Erythroblast (primary cell): ENCODE data around the gene PTPRT.

Source experiments
- DNase-seq, 2 experiments: peaks; one replicate each; lab custom pipeline; 2025; lab: John Stamatoyannopoulos, UW
- GATA1 ChIP-seq: IDR thresholded peaks from 2 replicates; pipeline ENCODE4 v1.6.1; 2011; ENCODE audit warnings: low read depth, mild to moderate bottlenecking, control low read depth, low read length, moderate library complexity
- POLR2A ChIP-seq: IDR thresholded peaks from 2 replicates; pipeline ENCODE4 v1.6.1; 2011; ENCODE audit warnings: mild to moderate bottlenecking, low read length

The PTPRT gene

DNA sequence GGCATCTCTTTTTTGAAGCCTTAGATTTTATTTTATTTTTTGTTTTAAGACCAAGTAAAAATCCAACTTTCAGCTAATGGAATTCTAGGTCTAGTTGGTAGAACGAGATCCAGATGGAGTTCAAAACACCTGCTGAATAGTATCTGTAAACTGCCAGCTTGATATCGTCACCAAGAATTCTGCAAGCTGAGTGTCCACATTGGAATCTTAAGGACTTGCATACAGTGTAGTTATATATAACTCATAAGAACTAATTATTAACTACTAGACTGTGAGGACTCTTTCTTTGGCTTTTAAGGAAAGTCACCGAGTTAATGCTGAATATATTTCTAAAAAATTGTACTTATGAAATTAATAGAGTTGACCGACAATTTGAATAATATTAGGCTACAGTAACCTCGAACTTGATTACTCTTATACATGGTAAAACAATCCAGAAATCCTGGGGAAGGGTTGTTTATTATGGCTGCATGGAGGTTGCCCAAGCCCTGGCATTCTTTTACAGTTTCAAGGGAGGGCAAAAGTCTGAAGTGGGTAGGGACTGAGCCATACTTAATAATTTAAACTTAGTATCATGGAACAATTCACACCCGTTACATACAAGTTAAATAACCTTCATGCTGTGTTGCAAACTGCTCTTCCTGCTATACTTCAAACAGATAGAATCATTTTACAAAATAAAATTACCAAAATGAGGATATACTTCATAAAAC lies 553.9 kb downstream of the PTPRT start:
- no peak for TF ChIP-seq POLR2A
- TF ChIP-seq GATA1: no peak

DNA sequence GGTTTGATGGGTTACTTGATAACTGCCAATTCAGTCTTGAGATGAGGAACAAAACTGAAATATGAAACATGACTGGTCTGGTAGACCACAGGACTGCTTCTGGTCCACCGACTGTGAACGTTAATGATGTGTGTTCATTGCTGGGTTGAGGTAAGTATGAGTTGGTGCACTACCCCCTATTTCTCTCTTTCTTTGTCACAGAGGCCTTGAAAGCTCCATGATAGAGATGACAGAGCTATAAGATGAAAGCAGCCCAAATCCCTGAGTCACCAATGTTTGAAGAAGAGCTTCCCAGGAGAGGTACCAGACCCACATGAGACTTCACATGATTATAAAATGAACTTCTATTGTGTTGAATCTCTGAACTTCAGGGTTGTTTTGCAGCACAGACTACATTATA lies 555.5 kb downstream of the PTPRT start:
- no peak for TF ChIP-seq POLR2A
- TF ChIP-seq GATA1: no peak
- no peak for DNase-seq

More for the DNA sequence above, 553.9 kb downstream of the PTPRT start:
- no peak for DNase-seq

DNA sequence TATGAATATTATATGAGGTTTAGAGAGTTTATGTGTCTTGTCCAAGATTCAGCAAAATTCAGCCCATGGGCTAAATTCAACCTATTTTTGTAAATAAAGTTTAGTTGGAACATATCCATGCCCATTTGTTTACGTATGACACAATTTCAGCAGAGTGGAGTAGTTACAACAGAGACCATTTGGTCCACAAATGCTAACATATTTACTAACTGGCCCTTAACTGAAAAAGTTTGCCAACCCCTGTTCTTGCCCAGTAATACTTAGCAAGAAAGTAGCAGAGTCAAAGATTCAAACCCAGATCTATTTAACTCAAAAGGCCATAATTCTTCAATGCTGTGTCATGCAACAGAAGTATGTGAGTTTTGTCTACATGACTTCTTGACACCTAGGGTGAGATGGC lies 561.0 kb downstream of the PTPRT start:
- no peak for TF ChIP-seq POLR2A
- no peak for TF ChIP-seq GATA1
- DNase-seq: no peak

DNA sequence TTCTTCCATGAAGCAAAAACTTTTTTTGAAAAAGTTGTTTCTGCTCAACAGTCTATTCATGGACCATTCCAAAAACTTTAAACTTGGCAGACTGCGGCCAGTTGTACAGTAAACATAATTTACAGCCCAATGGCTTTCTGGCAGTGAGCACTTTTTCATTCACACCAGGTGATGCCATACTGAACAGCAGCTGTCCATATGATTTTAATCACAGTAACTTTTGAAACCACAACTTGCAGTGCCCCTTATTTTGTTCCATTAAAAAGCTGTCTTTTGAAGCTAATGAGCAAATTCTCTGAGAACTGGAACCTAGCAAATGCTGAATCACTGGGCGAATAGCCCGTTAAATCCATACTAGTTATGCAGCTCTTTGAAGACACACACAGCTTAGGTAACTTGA lies 576.6 kb downstream of the PTPRT start:
- no peak for DNase-seq

DNA sequence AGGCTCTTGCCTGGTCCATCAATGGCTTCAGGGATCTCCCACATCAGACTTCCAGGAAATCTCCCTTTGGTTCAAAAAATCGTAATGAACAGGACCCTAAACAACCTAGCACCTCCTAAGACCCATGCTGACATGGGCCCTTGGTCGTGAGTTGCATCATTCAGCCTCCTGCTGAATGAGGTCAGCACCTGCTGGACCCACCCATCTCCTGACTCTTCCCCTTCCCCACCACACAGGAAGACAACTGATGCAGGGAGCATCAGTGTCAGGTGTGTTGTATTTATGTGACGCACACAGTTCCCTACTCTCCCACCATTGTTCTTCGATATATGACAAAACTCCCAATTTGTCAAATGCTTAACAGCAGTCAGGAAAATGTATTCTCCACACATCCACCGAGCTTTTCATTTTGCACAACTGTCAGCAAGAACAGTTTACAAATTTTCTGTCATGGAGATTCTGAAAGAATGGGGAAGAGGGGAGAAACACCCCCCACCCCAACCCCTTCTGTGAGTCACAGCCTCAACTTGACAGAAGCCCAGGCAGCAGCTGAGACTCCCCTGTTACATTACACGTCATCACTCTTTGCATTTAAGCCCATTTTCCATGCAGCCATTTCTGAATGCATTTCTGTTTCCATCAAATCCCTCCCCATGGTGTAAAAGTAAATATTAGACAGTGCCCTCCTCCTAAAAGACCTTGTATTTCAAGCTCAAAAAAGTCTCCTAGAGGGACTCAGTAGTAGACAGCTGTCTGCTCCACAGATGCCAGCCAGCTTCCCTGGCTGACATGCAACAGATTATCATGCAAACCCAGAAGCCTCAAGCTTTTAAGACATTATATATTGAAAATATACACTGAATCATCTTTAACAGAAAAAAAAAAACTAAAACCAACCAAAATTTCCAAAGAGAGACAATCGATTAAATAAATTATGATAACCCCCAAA lies 577.5 kb downstream of the PTPRT start:
- no peak for DNase-seq
- TF ChIP-seq GATA1: no peak
- TF ChIP-seq POLR2A: no peak

More for the DNA sequence above, 576.6 kb downstream of the PTPRT start:
- TF ChIP-seq GATA1: no peak
- no peak for TF ChIP-seq POLR2A

DNA sequence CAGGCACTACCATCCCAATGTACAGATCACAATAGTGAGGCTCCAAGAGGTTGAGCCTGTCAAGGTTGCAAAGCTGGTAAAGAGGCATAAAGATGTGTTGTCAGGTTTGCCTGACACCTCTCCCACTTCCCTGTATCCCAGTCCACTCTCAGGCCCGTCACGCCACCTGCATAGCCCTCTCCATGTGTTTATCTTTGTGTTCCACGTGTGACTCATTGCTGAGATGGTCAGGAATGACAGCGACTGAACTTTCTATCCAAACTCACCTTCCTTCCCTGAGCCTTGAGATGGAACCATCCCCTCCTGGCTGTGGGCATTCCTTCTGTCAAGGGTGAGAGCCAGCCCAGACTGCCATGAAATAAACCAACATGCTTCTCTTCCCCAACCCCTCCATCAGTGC lies 578.3 kb downstream of the PTPRT start:
- no peak for TF ChIP-seq GATA1
- TF ChIP-seq POLR2A: no peak

DNA sequence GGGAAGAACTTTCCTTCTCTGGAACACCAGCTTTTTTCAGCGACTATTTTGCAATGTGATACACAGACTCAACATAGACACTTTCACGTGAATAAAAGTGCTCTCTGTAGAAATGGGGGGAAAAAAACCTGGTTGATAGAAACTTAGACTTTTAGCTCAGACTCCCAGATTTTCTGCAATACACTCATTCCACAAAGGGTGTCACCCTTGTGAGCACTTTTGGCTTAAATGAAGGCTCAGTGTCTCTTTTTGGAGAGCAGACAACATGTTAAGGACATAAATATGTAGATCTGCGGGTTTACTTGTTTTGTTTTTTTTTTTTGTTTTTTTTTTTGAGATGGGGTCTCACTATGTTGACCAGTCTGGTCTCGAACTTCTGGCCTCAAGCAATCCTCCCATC lies 579.6 kb downstream of the PTPRT start:
- no peak for DNase-seq
- TF ChIP-seq POLR2A (no peak), GATA1 (no peak)

More for the DNA sequence above, 578.3 kb downstream of the PTPRT start:
- no peak for DNase-seq

DNA sequence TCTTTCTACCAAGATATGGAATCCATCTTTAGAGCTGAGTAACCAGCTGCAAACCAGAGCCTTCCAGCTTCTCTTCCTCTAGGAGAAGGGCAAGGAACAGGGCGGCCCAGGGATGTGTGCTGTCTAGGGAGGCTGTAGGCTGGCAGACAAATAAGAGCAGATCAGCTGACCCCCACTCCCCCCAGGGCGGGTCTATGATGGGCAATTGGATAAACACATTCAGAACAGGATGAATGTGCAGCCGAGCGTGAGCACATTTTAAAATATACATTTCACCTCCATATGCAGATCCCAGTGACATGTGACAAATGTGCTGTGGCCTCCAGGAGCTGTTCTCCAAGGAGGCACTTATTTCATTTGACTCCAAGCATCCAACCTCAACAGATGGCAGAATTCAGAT lies 580.1 kb downstream of the PTPRT start:
- DNase-seq: no peak

DNA sequence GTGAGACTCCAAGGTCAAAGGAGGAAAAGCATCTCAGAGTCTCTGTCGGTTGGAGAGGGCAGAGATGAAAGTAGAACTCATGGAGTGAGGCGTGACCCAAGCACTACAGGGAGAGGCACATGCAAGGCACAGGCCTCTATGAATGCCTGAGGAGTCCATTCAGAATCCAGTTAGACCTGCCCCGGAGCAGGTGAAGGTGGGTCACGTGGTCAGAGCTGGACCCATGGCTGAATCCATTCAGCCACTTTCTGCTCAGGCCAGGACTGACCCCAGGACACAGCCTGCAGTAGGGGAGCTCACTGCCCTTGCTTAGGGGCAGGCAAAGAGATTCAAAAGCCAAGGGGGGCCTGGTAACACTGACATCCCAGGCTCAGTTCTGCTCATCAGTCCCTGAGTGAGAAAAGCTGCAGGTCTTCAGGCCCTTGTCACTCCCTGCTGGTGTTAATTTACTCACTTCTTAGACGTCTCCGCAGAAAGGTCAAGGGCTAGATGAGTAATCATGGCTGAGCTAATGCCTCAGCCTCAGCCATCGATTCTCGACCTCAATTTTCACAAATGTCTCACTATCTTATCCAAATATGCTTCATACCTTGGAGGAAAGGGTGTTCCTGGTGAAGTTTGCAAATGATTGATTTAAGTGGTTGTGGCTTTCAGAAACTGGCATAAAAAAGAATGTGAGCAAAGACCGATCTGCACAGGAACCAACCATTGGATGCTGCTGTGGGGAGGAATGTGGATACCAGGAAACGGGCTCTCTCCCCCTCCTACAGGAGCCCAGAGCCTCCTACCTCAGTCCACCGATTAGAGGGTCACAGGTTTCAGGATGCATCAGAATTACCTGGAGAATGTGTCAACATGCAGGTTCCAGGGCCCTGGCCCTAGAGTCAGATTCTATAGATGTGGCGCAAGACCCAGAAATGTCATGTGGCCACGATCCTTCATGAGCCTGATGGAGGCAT lies 584.4 kb downstream of the PTPRT start:
- no peak for TF ChIP-seq GATA1
- TF ChIP-seq POLR2A: no peak
- no peak for DNase-seq

More for the DNA sequence above, 580.1 kb downstream of the PTPRT start:
- TF ChIP-seq POLR2A (no peak), GATA1 (no peak)

DNA sequence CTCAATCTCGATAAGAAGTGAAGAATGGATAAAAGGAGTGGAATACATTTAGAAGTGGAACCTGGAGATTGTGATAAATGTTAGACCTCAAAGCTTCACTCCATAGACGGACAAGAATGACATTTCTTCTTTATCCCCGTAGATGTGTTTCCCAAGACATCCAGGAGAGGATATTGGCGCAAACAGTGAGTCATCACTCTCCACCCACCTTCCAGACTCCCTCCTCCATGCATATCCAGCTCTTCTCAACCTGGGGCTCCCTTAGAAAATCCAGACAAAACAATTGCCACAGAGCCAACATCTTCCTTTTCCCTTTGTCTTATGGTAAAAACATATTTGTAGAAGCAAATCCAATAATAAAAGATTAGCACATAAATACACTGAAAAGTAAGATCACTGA lies 586.1 kb downstream of the PTPRT start:
- TF ChIP-seq GATA1 (no peak), POLR2A (no peak)
- no peak for DNase-seq

DNA sequence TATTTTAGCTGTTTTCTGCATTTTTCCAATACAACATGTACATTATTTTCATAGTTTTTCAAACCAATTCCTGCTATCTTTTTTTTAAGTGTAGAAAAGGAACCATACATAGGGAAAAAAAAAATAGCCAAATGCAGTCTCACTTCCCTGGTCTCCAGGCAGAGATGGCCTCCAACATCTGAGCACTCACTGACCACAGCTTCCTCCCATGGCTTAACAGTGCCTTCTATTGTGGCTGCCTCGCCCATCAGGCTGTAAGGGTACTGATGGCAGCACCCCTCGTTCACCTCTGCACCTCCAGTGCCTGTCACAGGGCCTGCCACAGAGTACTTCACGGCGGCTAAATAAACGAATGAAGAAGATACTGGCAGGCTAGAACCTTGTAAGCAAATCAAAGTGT lies 591.1 kb downstream of the PTPRT start:
- no peak for TF ChIP-seq GATA1
- no peak for TF ChIP-seq POLR2A
- no peak for DNase-seq

DNA sequence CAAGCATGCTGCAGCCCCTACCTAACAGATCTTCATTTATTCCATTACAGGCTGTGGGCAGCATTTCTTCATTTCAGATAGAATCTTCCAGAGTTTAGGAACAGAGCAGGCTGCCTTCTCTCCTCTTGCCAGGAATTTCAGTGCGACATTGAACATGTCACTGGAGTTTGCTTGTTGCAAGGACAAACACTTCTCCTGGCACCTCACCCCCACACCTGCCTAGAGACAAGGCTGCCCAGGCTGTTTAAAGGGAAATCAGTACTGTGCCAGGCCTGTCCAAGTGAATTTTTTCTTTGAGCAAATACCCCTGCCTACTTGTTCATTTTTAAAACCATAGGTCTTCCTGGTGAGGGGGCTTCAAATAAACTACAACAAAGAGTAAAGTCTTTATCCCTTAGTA lies 594.1 kb downstream of the PTPRT start:
- TF ChIP-seq GATA1 (no peak), POLR2A (no peak)
- no peak for DNase-seq

DNA sequence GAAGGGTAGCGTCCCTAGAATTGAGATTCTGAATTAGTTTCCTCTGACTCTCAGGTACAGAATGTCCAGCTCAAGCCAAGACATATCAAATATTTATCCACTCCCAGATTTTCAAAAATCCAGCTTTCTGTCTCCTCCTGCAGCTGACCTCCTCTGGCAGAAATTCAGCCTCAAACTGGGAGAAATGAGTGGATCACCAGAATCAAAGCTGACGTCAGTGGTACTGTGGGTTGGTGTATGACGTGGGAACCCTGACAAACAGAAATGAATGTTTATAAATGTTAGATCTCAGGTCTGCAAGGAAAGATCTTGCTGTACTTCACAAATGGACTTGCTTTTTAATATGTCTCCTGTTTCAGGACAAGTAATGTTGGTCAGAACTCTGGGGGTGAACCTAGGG lies 595.0 kb downstream of the PTPRT start:
- no peak for TF ChIP-seq POLR2A
- no peak for TF ChIP-seq GATA1
- DNase-seq: no peak

DNA sequence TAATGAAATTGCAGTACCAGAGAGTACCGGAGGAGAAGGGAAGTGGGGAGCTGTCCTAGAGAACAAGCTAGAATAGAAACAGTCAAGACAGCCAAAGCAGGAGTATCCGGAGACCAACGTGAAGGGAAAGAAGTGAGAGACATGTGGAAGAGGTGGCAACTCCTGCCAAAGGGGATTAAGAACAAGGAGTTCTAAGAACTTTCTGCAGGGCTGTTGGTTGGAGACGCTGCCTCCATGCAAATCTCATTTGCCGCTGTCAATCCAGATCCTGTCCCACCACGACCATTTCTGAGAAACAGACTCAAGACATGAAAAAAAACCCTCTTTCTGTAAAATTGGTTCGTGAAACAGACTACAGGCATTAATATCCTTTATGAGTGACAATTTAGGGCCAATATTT lies 595.7 kb downstream of the PTPRT start:
- TF ChIP-seq POLR2A: no peak
- TF ChIP-seq GATA1: no peak
- no peak for DNase-seq
